ENCODE data around the gene RASSF7.

DNA sequence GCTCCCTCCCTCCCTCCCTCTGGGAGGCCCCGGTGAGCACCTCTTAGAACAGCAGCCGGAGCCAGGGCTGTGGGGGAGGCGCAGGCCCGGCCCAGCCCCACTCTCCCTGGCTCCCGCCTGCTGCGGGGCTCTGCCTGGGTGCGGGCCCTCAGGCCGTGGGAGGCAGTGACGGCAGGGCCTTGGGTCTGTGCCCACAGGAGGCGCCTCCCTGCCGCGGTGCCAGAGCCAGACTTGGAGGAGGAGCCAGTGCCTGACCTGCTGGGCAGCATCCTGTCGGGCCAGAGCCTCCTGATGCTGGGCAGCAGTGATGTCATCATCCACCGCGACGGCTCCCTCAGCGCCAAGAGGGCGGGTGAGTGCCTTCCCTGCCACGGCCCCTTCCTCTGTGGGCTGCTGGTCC lies 45.5 kb downstream of the RASSF7 start:
- TF ChIP-seq, protein P1, sequence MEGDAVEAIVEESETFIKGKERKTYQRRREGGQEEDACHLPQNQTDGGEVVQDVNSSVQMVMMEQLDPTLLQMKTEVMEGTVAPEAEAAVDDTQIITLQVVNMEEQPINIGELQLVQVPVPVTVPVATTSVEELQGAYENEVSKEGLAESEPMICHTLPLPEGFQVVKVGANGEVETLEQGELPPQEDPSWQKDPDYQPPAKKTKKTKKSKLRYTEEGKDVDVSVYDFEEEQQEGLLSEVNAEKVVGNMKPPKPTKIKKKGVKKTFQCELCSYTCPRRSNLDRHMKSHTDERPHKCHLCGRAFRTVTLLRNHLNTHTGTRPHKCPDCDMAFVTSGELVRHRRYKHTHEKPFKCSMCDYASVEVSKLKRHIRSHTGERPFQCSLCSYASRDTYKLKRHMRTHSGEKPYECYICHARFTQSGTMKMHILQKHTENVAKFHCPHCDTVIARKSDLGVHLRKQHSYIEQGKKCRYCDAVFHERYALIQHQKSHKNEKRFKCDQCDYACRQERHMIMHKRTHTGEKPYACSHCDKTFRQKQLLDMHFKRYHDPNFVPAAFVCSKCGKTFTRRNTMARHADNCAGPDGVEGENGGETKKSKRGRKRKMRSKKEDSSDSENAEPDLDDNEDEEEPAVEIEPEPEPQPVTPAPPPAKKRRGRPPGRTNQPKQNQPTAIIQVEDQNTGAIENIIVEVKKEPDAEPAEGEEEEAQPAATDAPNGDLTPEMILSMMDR (IDR thresholded peaks at IDR 0.05; ENCODE audit: insufficient read depth, low read length, poor library complexity, severe bottlenecking) = no peak
- no peak for TF ChIP-seq EZH2phosphoT487 (conservative IDR thresholded peaks at IDR 0.05; ENCODE audit: low read length)
